ENCODE measurements around the gene OLIG1. TPM values are rescaled to one million over a fixed set of nuclear protein-coding genes. Genes with fewer than 3 reads are reported as not detected.
A peak's percentile ranks its signal among the peaks of the same experiment; 100 is the strongest.

The OLIG1 gene, protein sequence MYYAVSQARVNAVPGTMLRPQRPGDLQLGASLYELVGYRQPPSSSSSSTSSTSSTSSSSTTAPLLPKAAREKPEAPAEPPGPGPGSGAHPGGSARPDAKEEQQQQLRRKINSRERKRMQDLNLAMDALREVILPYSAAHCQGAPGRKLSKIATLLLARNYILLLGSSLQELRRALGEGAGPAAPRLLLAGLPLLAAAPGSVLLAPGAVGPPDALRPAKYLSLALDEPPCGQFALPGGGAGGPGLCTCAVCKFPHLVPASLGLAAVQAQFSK
- total RNA-seq (2014; rRNA removed) (2.3 TPM in 1 of 2 replicates, not detected in the other), Bru-seq, nascent RNA (percentile 16 among the genes with signal in this experiment), BruChase-seq, experiment 1, labeled RNA remaining after a 6-hour chase (percentile 16 among the genes with signal in this experiment), BruChase-seq, experiment 2, labeled RNA remaining after a 2-hour chase (not detected)
- long read RNA-seq, partial matches to known transcripts = 0 of 1 reads
- long read RNA-seq, other reads (novel, unspliced or antisense) = 0 of 1 reads

DNA sequence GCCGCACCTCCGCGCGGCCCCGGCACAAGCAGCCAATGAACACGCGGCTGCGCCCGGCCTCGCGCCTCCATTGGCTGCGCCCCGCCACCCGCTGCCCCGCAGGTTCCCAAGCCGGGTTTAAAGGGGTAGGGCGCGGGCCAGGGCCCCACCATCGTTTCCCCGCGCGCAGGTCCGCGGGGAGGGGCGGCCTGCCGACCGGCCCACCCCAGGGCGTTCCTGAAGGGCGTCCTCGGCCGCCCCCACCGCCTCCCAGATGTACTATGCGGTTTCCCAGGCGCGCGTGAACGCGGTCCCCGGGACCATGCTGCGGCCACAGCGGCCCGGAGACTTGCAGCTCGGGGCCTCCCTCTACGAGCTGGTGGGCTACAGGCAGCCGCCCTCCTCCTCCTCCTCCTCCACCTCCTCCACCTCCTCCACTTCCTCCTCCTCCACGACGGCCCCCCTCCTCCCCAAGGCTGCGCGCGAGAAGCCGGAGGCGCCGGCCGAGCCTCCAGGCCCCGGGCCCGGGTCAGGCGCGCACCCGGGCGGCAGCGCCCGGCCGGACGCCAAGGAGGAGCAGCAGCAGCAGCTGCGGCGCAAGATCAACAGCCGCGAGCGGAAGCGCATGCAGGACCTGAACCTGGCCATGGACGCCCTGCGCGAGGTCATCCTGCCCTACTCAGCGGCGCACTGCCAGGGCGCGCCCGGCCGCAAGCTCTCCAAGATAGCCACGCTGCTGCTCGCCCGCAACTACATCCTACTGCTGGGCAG lies at the start of gene OLIG1:
OLIG1 (plus strand) TSS at position 148 of the 750 bp plus-strand sequence; CDS start at position 254, 106 bp downstream.
- peak; percentile 75 for ATAC-seq
- DNase-seq = peak; percentile 56
- peak within 1 kb of the TSS; percentile 68 for H3K4me3 ChIP-seq (ENCODE audit: low read length)

DNA sequence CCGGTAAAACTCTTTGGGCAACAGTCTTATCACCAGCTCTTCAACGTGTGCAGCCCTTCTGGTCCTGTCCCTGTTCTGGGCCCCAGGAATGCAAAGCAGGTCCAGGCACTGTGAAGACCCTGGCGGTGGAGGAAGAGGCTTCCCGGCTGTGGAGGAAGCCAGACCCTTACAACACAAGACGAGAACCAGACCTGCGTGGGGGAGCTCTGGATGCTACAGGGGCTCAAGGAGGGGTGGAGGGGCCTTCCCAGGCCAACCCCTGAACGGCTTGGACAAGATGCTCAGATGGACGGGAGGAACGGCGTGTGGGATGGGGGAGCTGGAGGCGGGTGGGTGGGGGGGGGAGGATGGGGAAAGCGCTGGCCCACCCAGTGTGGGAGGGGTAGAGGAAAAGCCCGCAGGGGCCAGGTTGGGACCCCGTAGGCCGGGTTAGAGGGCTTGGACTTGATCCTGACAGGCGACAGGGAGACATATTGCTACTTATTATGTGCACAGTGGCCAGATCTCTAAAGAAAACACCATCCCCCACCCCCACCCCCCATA lies 49.3 kb upstream of the OLIG1 start:
- H3K9me2 ChIP-seq (replicated peaks; ENCODE audit: low read length) = no peaks in the 10 kb centered on the region
- no peak overlapping the region for H3K4me2 ChIP-seq (ENCODE audit: low read length)
- H3K9ac ChIP-seq (ENCODE audit: low read length) = no peak overlapping the region
- POLR2A ChIA-PET (ENCODE audit: unreplicated experiment) = no interaction called here
- H3K36me3 ChIP-seq (ENCODE audit: low read depth, low read length) = no peaks in the 10 kb centered on the region
- DNase-seq (no peak), ATAC-seq (no peak)
- H2AFZ ChIP-seq (ENCODE audit: low read length) = no peak overlapping the region
- TF ChIP-seq EZH2phosphoT487 (IDR thresholded peaks at IDR 0.05; ENCODE audit: borderline replicate concordance, low read length) = no peak
- TF ChIP-seq, protein P1, sequence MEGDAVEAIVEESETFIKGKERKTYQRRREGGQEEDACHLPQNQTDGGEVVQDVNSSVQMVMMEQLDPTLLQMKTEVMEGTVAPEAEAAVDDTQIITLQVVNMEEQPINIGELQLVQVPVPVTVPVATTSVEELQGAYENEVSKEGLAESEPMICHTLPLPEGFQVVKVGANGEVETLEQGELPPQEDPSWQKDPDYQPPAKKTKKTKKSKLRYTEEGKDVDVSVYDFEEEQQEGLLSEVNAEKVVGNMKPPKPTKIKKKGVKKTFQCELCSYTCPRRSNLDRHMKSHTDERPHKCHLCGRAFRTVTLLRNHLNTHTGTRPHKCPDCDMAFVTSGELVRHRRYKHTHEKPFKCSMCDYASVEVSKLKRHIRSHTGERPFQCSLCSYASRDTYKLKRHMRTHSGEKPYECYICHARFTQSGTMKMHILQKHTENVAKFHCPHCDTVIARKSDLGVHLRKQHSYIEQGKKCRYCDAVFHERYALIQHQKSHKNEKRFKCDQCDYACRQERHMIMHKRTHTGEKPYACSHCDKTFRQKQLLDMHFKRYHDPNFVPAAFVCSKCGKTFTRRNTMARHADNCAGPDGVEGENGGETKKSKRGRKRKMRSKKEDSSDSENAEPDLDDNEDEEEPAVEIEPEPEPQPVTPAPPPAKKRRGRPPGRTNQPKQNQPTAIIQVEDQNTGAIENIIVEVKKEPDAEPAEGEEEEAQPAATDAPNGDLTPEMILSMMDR (conservative IDR thresholded peaks at IDR 0.05; ENCODE audit: low read depth, low read length) = no peak
- no peak for TF ChIP-seq EZH2 (IDR thresholded peaks at IDR 0.05; ENCODE audit: low read length, unreplicated experiment)
- intact Hi-C loops (cut with micrococcal nuclease) = no loop called here
- H3K27me3 ChIP-seq (ENCODE audit: low read length) = peaks cover 66% of the 10 kb centered on the region
- H3K27ac ChIP-seq (ENCODE audit: low read length) = no peak overlapping the region
- no peaks in the 10 kb centered on the region for H4K20me1 ChIP-seq (ENCODE audit: low read length)
- H3F3A ChIP-seq (ENCODE audit: low read length, unreplicated experiment) = no peaks in the 10 kb centered on the region
- no TSS peak for BruUV-seq (replicated peaks)
- H3K4me3 ChIP-seq (ENCODE audit: low read length) = no peak overlapping the region
- no peaks in the 10 kb centered on the region for H3K9me3 ChIP-seq (ENCODE audit: low read length)
- CTCF ChIA-PET = no interaction called here
- no peaks in the 10 kb centered on the region for H3K79me2 ChIP-seq (ENCODE audit: low read length)
- H3K4me1 ChIP-seq (ENCODE audit: insufficient read depth, low read length) = no peaks in the 10 kb centered on the region

More for the DNA sequence above, at the start of gene OLIG1:
- H3K36me3 ChIP-seq (ENCODE audit: low read depth, low read length) = no peaks in the 10 kb centered on the region
- no TSS peak for BruUV-seq (replicated peaks)
- H3K27ac ChIP-seq (ENCODE audit: low read length) = no peak within 1 kb of the TSS
- peak within 1 kb of the TSS; percentile 84 for H2AFZ ChIP-seq (ENCODE audit: low read length)
- ChIA-PET CTCF (no interaction called here), POLR2A (ENCODE audit: unreplicated experiment) (no interaction called here)
- no peak for TF ChIP-seq EZH2phosphoT487 (IDR thresholded peaks at IDR 0.05; ENCODE audit: borderline replicate concordance, low read length)
- no peak for TF ChIP-seq EZH2 (IDR thresholded peaks at IDR 0.05; ENCODE audit: low read length, unreplicated experiment)
- TF ChIP-seq, protein P1 (conservative IDR thresholded peaks at IDR 0.05; ENCODE audit: low read depth, low read length) = no peak
- H3K4me2 ChIP-seq (ENCODE audit: low read length) = peak within 1 kb of the TSS; percentile 93
- intact Hi-C loops (cut with micrococcal nuclease) = no loop called here
- H3K4me1 ChIP-seq (ENCODE audit: insufficient read depth, low read length) = no peaks in the 10 kb centered on the region
- H4K20me1 ChIP-seq (ENCODE audit: low read length) = no peaks in the 10 kb centered on the region
- H3K9me2 ChIP-seq (replicated peaks; ENCODE audit: low read length) = no peaks in the 10 kb centered on the region
- no peaks in the 10 kb centered on the region for H3K9me3 ChIP-seq (ENCODE audit: low read length)
- no peaks in the 10 kb centered on the region for H3F3A ChIP-seq (ENCODE audit: low read length, unreplicated experiment)
- H3K27me3 ChIP-seq (ENCODE audit: low read length) = peaks cover 92% of the 10 kb centered on the region
- H3K9ac ChIP-seq (ENCODE audit: low read length) = no peak within 1 kb of the TSS
- no peaks in the 10 kb centered on the region for H3K79me2 ChIP-seq (ENCODE audit: low read length)

Data from PC-3 (cell line).